Activated naive CD8-positive, alpha-beta T cell treated with anti-CD3 and anti-CD28 coated beads, Interleukin-2, amount 50 U/mL, for 16 hours (primary cell): ENCODE data around the gene IL1RAPL1.

Experiments used
- DNase-seq: peaks from one replicate; pipeline ENCODE4 v3.0.0-alpha.2; 2020; ENCODE audit warnings: low read depth, low spot score

IL1RAPL1 gene

GRCh38 chrX:29419774-29420553 is 832.7 kb downstream of the IL1RAPL1 start:
- DNase-seq = no peak

DNA sequence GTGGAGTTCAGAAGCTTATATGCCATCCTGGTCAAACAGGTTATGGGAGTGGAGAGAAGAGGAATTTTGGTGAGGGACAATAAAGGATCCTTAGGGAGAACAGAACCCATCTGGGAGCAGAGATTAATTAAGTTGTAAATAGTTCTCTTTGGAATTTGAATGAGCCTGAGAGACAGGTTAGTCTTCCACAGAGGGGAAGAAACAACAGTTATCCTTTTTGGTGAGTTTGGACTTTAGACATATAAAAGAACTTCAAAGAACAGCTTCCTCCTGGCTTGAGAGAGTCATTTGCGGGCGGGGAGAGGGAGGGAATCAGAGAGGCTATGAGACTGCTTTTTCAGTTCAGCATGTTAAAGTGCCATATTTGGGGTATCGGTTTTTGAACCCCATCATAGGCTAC is 834.8 kb downstream of the IL1RAPL1 start:
- no peak for DNase-seq

DNA sequence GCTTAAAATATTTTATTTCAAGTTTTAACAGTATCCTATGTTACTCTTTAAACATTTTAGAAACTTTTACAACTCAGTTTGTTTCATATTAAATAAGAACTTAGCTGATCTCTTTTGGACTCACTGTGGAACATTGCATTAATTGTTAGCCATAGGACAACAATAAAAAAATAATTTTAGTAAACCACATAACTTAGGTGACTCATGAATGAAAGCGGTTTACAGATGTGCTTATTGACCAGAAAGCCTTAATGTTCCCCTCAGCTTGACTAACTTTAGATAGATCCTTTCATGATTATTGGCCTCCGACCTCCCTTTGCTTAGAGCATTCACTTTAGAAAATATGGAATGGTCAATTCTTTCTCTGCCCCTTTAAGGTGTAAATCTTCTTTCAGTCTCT is 844.6 kb downstream of the IL1RAPL1 start:
- DNase-seq = no peak

GRCh38 chrX:29432534-29432933 is 845.3 kb downstream of the IL1RAPL1 start:
- no peak for DNase-seq

DNA sequence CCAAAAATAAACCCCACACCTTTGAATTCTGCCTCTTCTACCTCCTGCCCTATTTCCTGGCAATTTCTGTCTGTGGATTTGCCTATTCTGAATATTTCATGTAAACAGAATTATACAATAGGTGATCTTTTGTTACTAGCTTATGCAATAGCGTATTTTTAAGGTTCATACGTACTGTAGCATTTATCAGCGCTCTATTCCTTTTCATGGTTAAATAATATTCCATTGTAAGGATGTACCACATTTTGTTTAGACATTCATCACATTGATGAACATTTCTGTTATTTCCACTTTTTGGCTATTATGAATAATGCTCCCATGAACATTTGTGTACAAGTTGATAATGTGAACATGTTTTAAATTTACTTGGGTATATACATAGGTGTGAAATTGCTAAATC is 847.7 kb downstream of the IL1RAPL1 start:
- no peak for DNase-seq

DNA sequence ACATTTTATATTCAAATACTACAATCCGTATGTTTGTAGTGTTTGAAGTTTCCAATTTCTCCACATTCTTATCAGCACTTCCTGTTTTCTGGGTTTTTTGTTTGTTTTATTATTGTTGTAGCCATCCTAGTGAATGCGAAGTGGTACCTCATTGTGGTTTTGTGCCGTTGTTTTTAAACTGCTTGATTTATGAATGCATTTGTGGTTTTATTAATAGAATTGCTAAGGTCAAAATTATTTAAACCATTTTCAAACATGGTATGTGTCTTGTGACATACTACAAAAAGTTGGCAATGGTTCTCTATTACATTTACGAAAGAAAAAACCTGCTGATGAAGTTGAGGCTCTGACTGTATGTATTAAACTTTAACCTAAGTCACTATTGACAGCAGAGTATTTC is 848.1 kb downstream of the IL1RAPL1 start:
- no peak for DNase-seq

- DNase-seq = no peak
Measured at GRCh38 chrX:29447867-29448266, 860.6 kb downstream of the IL1RAPL1 start.

DNA sequence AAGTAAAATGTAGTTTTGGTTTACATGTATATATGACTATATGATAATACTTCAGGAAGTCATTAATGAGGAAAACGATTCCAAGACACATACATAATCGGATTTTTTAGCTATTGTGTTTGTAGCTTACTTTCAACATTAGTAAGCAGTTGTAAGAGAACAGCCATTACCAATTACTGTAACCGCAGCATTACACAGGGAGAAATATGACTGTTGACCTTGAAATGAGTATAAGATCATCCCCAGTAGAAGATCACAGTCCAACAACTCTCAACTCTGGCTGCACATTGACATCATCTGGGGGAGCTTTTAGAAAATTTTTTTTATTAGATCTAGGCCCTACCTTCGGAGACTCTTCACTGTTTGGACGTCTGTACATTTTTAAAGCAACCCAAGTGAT is 866.1 kb downstream of the IL1RAPL1 start:
- DNase-seq = no peak

- DNase-seq = no peak
Measured at GRCh38 chrX:29455702-29456101, 868.5 kb downstream of the IL1RAPL1 start.

DNA sequence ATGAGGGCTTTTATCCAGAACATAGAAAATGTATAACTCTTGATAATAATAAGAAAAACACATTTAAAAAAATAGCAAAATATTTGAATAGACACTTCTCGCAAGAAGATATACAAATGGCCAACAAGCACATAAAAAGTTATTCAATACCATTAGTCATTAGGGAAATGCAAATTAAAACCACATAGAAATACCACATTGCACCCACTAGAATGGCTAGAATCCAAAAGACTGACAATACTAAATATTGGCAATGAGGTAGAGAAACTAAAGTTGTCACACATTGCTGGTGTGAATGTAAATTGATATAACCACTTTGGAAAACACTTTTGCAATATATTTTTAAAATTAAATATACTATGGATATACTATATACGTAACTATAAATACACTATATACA is 873.8 kb downstream of the IL1RAPL1 start:
- DNase-seq = no peak

- DNase-seq = no peak
Measured at GRCh38 chrX:29466456-29466855, 879.2 kb downstream of the IL1RAPL1 start.

DNA sequence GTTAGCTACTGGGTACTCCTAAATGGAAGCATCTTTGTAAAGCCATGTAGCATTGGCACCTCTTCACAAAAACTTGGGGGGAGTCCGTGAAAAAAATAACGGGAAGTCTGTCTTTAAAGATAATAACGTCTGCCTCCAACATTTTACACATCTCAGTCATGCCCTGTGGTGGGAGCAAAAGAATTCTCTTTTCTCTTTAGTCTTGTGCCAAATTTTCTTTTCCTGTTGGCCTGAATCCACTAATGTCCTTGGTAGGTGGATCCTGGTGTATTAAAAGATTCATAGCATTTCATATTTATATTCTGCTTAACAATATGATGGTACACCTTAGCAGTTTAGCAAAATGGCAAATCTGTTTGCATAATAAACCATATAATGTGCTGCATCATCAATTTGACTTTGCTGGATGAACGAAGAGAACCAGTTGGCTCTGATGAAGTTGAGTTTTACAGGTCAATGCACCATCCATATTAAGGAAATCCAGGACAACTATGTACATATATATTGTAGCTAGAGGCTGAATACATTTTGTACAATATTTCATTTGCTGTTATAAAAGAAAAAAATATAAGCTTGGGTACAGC is 881.8 kb downstream of the IL1RAPL1 start:
- no peak for DNase-seq

DNA sequence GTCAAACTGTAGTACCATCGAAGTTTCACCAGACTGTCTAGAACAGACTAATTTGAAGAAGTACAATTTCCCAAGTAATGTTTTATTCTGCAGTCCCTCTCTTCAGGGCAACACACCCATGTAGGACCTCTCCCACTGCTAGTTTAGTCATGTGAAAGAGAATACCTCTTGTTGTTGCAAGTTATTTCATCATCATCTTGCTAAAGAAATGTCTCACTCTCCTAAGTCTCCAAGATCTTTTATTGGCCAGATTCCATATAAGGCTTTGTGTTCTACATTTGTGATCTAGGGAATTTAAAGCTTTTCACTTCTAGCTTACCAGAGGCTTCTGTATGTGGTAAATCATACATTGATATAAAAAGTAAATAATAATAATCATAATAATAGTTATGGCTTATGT is 882.8 kb downstream of the IL1RAPL1 start:
- DNase-seq = no peak

DNA sequence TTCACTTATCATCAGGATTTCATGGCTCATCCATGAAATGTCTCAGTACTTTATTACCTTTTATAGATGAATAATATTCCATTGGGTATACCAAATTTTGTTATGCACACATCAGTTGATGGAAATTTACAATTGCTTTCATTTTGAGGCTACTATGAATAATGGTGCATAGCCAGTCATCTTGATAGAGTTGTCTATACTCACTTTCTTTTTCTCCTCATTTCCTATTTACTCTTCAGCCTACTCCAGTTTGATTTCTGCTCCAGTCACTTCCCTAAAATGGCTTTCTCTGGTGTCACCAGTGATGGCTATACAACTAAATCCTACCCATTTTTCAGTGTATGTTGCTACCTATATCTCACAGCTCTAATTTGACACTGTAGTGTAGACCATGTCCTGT is 884.6 kb downstream of the IL1RAPL1 start:
- DNase-seq = no peak

DNA sequence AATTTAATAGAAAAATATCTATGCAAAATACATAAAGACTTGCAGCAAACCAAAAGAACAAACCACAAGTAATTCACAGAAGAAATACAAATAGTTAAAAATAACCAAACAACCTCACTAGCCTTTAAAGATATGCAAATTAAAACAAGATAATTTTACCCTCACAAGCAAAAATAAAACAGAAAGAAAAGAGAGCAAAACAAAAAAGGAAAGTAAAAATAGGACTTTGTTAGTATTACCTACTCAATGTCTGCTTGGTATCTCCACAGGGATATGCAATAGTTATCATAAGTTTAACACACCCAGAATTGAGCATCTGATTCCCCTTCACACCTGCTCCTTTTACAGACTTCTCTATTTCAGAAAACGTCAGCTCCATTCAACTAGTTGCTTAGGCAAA is 890.6 kb downstream of the IL1RAPL1 start:
- DNase-seq = no peak

GRCh38 chrX:29478336-29479069 is 891.3 kb downstream of the IL1RAPL1 start:
- DNase-seq = no peak

- DNase-seq = no peak
Measured at GRCh38 chrX:29487214-29487613, 900.0 kb downstream of the IL1RAPL1 start.

DNA sequence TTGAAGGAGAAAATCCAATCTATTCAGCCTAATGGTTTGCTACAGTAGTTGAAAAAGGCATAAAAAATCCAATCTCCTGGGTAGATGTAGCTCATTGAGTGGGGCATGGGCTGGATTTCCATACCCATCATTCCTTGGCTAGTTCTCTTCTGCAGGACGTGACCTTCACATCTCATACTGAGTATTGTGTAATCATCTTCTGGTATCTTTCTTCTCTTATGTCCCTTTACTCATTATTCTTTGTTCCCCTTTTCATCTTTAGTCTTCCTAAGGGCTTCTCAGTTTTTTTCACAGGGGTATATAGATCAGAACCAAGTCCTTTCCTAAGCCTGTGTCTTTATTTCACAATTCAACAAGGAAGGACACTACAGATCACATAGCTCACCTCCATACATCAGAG is 900.5 kb downstream of the IL1RAPL1 start:
- no peak for DNase-seq

DNA sequence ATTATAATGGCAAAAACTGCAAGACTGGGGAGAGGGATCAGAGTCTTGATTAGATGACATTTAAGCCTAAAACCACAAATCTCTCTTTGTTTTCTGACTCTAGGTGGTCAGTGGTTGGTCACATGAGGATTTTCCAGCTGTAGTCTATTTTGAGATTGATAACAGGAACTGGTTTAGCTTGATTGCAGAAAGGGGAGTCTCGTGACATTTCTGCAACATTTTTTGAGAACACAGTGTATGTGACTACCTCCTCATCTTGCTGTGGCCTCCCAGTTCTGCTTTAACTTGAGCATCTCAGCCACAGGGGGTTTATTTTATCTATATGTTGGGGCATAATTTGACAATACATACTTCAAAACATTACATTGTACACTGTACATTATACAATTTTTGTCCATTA is 901.7 kb downstream of the IL1RAPL1 start:
- no peak for DNase-seq

DNA sequence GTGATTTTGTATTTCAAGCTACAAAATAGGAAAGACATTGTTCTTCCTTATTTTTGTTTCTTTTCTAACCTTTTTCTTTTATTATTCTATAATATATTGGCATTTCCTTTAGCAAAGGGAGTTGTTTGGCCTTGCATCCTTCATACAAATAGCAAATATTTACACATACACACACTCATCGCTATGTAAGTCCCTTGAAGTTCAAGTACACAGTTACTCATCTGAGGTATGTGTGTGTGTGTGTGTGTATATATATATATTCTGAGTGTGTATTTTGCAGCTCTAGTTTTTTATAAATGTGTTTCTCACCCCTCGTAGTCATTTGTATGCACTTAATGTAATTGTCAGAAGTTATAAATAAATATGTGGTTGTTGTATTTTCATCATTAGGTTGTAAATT is 903.4 kb downstream of the IL1RAPL1 start:
- DNase-seq = no peak

GRCh38 chrX:29491659-29492058 is 904.4 kb downstream of the IL1RAPL1 start:
- DNase-seq = no peak

DNA sequence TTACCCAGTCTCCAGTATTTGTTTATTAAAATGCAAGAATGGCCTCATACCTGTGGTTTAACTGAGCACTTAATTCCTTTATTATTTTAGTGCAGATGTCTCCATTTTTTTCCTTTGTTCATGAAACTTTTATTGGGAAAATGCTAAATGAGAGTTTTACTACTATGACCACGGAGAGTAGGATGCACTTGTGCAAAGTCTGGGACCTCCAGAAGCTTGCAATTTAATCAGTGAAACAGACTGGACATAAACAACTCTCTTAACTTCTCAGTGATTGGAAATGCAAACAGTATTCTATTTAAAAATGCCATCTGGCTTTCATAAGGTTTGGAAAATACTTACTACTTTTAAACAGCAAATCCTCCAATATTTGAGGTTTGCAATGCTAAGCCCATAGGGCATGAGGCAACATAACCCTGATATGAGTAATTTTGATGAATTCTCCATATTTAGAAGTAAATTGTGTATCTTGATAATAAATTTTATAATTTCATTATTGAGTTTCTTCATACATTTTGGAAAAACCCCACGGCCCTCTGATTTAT is 909.5 kb downstream of the IL1RAPL1 start:
- no peak for DNase-seq

DNA sequence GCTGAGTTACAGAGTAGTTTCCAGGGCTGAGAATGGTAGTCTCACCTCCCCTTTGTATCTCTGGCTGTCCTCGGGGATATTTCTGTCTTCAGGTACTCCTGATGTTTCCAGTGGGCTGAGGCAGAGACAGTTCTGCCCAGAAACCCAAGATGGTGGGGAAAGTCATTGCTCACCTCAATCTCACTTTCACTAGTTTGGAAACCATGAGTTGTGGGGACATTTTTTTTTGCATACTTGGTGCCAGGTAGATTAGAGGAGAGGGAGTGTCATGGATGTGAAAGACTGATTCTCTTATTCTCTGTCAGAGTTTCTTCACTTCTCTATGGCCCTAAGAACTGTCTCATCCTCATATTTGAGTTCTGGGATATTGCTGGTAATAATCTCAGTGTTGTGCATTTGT is 919.5 kb downstream of the IL1RAPL1 start:
- no peak for DNase-seq
